ENCODE results near the gene MCF2. TPM values are rescaled to one million over a fixed set of nuclear protein-coding genes. Genes with fewer than 3 reads are reported as not detected.

MCF2 gene
- total RNA-seq, 1 donor from 2014 or later = not detected

- Histone ChIP-seq H3K27ac (no peak overlapping the region), H3K27me3 (ENCODE audit: low read depth) (no peaks in the 10 kb centered on the region), H3K9me3 (no peaks in the 10 kb centered on the region), H3K4me1 (no peaks in the 10 kb centered on the region), H3K36me3 (no peaks in the 10 kb centered on the region), H3K4me3 (no peak overlapping the region)
- DNase-seq (no peak), ATAC-seq (no peak)
- no peak for TF ChIP-seq CTCF (IDR thresholded peaks at IDR 0.05)
- intact Hi-C loops (cut with DNase I) = no loop called here
These were observed 147.7 kb downstream of the MCF2 start for GRCh38 chrX:139560221-139560620.

- H3K4me3 ChIP-seq = no peak overlapping the region
- TF ChIP-seq CTCF (IDR thresholded peaks at IDR 0.05) = peak; percentile 42
- H3K36me3 ChIP-seq = no peaks in the 10 kb centered on the region
- H3K4me1 ChIP-seq = no peaks in the 10 kb centered on the region
- no peak overlapping the region for H3K27ac ChIP-seq
- no peaks in the 10 kb centered on the region for H3K27me3 ChIP-seq (ENCODE audit: low read depth)
- DNase-seq = no peak
- peak in 1 of 2 donors; percentile 63 for ATAC-seq
- intact Hi-C loops (cut with DNase I) = no loop called here
- H3K9me3 ChIP-seq = no peaks in the 10 kb centered on the region
These were observed 148.5 kb downstream of the MCF2 start for GRCh38 chrX:139559383-139560042.

GRCh38 chrX:139554991-139555675 lies 152.8 kb downstream of the MCF2 start:
- Histone ChIP-seq H3K4me1 (no peaks in the 10 kb centered on the region), H3K9me3 (no peaks in the 10 kb centered on the region), H3K27ac (no peak overlapping the region), H3K36me3 (no peaks in the 10 kb centered on the region), H3K27me3 (ENCODE audit: low read depth) (no peaks in the 10 kb centered on the region), H3K4me3 (no peak overlapping the region)
- no peak for TF ChIP-seq CTCF (IDR thresholded peaks at IDR 0.05)
- intact Hi-C loops (cut with DNase I) = no loop called here
- ATAC-seq = no peak
- DNase-seq = peak; percentile 30

GRCh38 chrX:139554376-139554775 lies 153.6 kb downstream of the MCF2 start:
- no peak for TF ChIP-seq CTCF (IDR thresholded peaks at IDR 0.05)
- Histone ChIP-seq H3K9me3 (no peaks in the 10 kb centered on the region), H3K36me3 (no peaks in the 10 kb centered on the region), H3K27me3 (ENCODE audit: low read depth) (no peaks in the 10 kb centered on the region), H3K4me3 (no peak overlapping the region), H3K4me1 (no peaks in the 10 kb centered on the region), H3K27ac (no peak overlapping the region)
- no peak for ATAC-seq
- intact Hi-C loops (cut with DNase I) = no loop called here
- DNase-seq = no peak

GRCh38 chrX:139544591-139544990 lies 163.4 kb downstream of the MCF2 start:
- no peak overlapping the region for H3K27ac ChIP-seq
- no peak for TF ChIP-seq CTCF (IDR thresholded peaks at IDR 0.05)
- DNase-seq (no peak), ATAC-seq (no peak)
- intact Hi-C loops (cut with DNase I) = no loop called here
- H3K4me3 ChIP-seq = no peak overlapping the region
- H3K36me3 ChIP-seq = no peaks in the 10 kb centered on the region
- H3K27me3 ChIP-seq (ENCODE audit: low read depth) = no peaks in the 10 kb centered on the region
- H3K4me1 ChIP-seq = no peaks in the 10 kb centered on the region
- H3K9me3 ChIP-seq = no peaks in the 10 kb centered on the region
